ENCODE data around the gene OR4K17.
"Not testable (repeated sequence)": the region's sequence is repeated elsewhere in the genome, so short reads cannot be mapped to it uniquely, and the experiment has no call there.

OR4K17 gene

DNA sequence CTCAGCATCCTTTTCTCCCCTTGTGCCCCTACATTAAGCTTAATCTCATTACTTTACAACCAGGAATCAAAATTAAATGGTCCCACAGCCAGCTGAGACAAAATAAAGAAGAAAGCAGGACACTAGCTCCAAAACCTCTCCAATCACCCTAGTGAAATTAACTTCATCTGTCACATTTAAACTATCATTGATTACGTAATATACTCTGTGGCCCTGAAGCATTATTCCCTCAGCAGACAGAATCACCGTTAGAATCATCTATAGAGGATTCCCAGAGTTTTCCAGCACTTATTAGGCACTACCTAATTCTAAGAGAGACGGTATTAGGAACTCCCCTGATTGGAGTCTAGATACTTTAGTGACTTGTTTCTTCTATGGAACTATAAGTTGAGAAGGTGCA lies at the start of gene OR4K17:
Gene OR4K17, plus strand, starts transcription at position 302 of the 400 bp plus-strand sequence. CDS start 6,761 bp downstream, outside the sequence.
- no peak for DNase-seq (ENCODE audit: low read depth)

DNA sequence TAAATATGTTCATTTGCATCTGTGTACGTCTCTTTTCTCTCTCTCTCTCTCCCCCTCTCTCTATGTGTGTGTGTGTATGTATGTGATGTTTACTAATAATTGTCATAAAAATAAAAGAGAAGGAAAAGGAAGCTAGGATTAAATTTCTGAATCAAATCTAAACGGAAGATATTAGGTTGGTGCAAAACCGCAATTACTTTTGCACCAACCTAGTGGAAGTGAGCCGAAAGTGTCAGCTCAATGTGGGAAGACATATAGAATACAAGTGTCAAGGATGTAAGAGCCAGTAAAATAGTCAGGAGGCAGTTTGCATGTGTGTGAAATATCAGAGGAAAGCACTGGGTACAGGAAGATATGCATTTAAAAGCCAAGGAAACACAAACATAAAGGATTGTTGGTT lies 18.5 kb upstream of the OR4K17 start:
- DNase-seq (ENCODE audit: low read depth) = no peak

DNA sequence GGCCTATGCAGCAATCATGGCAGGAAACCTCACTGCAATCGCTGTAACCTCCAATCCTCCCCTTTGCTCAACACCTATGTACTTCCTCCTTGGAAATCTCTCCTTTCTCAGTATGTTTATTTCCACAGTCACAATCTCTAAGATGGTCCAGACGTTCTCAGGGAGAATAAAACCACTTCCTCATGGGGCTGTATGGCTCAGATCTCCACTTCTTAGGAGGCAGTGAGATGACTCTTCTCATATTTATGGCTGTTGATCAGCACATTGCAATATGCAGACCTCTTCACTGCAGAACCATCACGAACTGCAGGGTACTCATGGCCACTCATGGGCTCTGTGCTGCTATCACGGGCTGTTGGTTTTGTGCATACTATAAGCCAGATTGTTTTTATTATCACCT lies 17.1 kb upstream of the OR4K17 start:
- DNase-seq (ENCODE audit: low read depth) = no peak

GRCh38 chr14:20098926-20099770 lies 11.4 kb upstream of the OR4K17 start:
- not testable (repeated sequence) for DNase-seq (ENCODE audit: low read depth)

GRCh38 chr14:20112321-20112720 lies 1.8 kb downstream of the OR4K17 start:
- DNase-seq (ENCODE audit: low read depth) = no peak

GRCh38 chr14:20116748-20117147 lies 6.2 kb downstream of the OR4K17 start:
- DNase-seq (ENCODE audit: low read depth) = no peak

- DNase-seq (ENCODE audit: low read depth) = no peak
Observed at GRCh38 chr14:20118795-20119194, 8.3 kb downstream of the OR4K17 start.

- DNase-seq (ENCODE audit: low read depth) = no peak
Observed at GRCh38 chr14:20138520-20138919, 28.0 kb downstream of the OR4K17 start, which contains the start of gene OR4N5. Gene OR4N5, plus strand, starts transcription at chr14:20138820. Its CDS starts 4,916 bp downstream, at chr14:20143736.

DNA sequence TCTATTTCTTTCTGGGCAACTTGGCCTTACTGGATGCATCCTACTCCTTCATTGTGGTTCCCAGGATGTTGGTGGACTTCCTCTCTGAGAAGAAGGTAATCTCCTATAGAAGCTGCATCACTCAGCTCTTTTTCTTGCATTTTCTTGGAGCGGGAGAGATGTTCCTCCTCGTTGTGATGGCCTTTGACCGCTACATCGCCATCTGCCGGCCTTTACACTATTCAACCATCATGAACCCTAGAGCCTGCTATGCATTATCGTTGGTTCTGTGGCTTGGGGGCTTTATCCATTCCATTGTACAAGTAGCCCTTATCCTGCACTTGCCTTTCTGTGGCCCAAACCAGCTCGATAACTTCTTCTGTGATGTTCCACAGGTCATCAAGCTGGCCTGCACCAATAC lies 33.4 kb downstream of the OR4K17 start:
- DNase-seq (ENCODE audit: low read depth) = no peak

GRCh38 chr14:20144820-20145219 lies 34.3 kb downstream of the OR4K17 start:
- no peak for DNase-seq (ENCODE audit: low read depth)

DNA sequence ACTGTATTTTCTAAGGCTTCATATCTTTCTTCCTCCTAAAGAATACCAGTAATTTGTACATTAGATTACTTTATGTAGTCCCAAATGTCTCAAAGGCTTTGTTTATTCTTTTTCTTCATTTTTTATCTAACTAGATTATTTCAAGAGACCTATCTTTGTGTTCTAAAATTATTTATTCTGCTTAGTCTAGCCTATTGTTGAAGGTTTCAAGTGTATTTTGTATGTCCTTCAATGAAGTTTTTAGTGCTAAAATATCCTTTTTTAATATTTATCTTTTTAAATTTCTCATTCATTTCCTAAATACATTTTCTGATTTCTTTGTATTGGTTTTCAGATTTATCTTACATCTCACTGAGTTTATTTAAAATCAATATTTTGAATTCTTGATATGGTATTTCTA lies 53.9 kb downstream of the OR4K17 start:
- DNase-seq (ENCODE audit: low read depth) = no peak

- DNase-seq (ENCODE audit: low read depth) = no peak
Observed at GRCh38 chr14:20167091-20167490, 56.6 kb downstream of the OR4K17 start.

GRCh38 chr14:20169852-20170251 lies 59.3 kb downstream of the OR4K17 start:
- not testable (repeated sequence) for DNase-seq (ENCODE audit: low read depth)

Data from stimulated activated CD8-positive, alpha-beta memory T cell treated with anti-CD3 and anti-CD28 coated beads, Interleukin-12 subunit alpha, Interleukin-12 subunit beta, amount 100 ng/mL, for 4 hours (primary cell).